A673 (cell line): Measurements from ENCODE around the gene LBHD2. TPM values are rescaled to one million over a fixed set of nuclear protein-coding genes. Genes with fewer than 3 reads are reported as not detected.
"Not testable (repeated sequence)": the region's sequence is repeated elsewhere in the genome, so short reads cannot be mapped to it uniquely, and the experiment has no call there.

Experiments
- BruUV-seq: library from RNA; stranded (reverse); fragments of 400-500 nt; replicated peaks from 2 replicates; lab custom pipeline; 2021; lab: Mats Ljungman, UMichigan
- CTCF ChIA-PET: fragments of 300-600 bp; sonication (Branson Sonifier 250); formaldehyde crosslinking; loops from one replicate; lab custom pipeline; 2022; ENCODE audit warnings: antibody characterized with exemption; lab: Charles Lee
- POLR2A ChIA-PET: fragments of 300-600 bp; sonication (Branson Sonifier 250); formaldehyde crosslinking; loops from one replicate; lab custom pipeline; 2022; ENCODE audit warnings: antibody characterized with exemption; ENCODE audit not compliant: low non-redundant PET; lab: Charles Lee
- DNase-seq: peaks from one replicate; pipeline ENCODE4 v3.0.0-alpha.2; 2015; ENCODE audit warnings: low spot score
- H3K27ac ChIP-seq: fragments of 200-600 bp; sonication (generic); 2 replicates; pipeline ENCODE4 v1.5.1; 2016; ENCODE audit warnings: mixed run types, low read depth, mild to moderate bottlenecking, mixed read lengths, antibody characterized with exemption, low read length; ENCODE audit not compliant: poor library complexity, severe bottlenecking
- H3K27me3 ChIP-seq: fragments of 200-600 bp; sonication (generic); replicated peaks from 2 replicates; pipeline ENCODE4 v1.6.1; 2017; ENCODE audit warnings: mixed run types, low read depth, mild to moderate bottlenecking, mixed read lengths, antibody characterized with exemption, low read length; ENCODE audit not compliant: insufficient read depth, poor library complexity
- H3K36me3 ChIP-seq: fragments of 200-600 bp; sonication (generic); 2 replicates; pipeline ENCODE4 v1.6.1; 2016; ENCODE audit warnings: mixed run types, mild to moderate bottlenecking, mixed read lengths, antibody characterized with exemption, low read length; ENCODE audit not compliant: insufficient read depth, poor library complexity, severe bottlenecking
- H3K4me1 ChIP-seq: fragments of 200-600 bp; sonication (generic); 2 replicates; pipeline ENCODE4 v1.6.1; 2017; ENCODE audit warnings: mixed run types, mild to moderate bottlenecking, mixed read lengths, antibody characterized with exemption, low read length; ENCODE audit not compliant: insufficient read depth, poor library complexity, severe bottlenecking
- H3K4me3 ChIP-seq: fragments of 200-600 bp; sonication (generic); 2 replicates; pipeline ENCODE4 v1.5.1; 2016; ENCODE audit warnings: low read depth, mixed run types, mild to moderate bottlenecking, mixed read lengths, low read length; ENCODE audit not compliant: poor library complexity, severe bottlenecking
- H3K9me3 ChIP-seq: fragments of 200-600 bp; sonication (generic); 2 replicates; pipeline ENCODE4 v1.6.1; 2016; ENCODE audit warnings: mixed run types, low read depth, mild to moderate bottlenecking, mixed read lengths, antibody characterized with exemption, low read length; ENCODE audit not compliant: poor library complexity, severe bottlenecking
- CTCF ChIP-seq: fragments of 300-800, 200-600 bp; sonication (generic); conservative IDR thresholded peaks from 2 replicates; pipeline ENCODE4 v1.5.1; 2017; ENCODE audit warnings: low read depth, mild to moderate bottlenecking, antibody characterized with exemption, low read length, moderate library complexity, mixed read lengths
- EZH2 ChIP-seq: fragments of 200-600 bp; sonication (generic); IDR thresholded peaks from 2 replicates; pipeline ENCODE4 v1.6.1; 2017; ENCODE audit warnings: borderline replicate concordance, low read depth, mild to moderate bottlenecking, mixed read lengths, antibody characterized with exemption, low read length; ENCODE audit not compliant: poor library complexity, severe bottlenecking
- intact Hi-C: fragments of 100-400 bp; cut with micrococcal nuclease; formaldehyde crosslinking; loops from one replicate; pipeline ENCODE4 v1.10.0; 2022; ENCODE audit not compliant: unreplicated experiment
- total RNA-seq: library from RNA; stranded (reverse); gene quantifications from 2 replicates; pipeline ENCODE4 v1.2.3, GENCODE V29; 2021

Gene LBHD2
- total RNA-seq, 1 experiment from 2014 or later, result 0.99 TPM

- H3K36me3 ChIP-seq, result peaks cover 15% of the 10 kb centered on the region
- H3K4me1 ChIP-seq, result no peaks in the 10 kb centered on the region
- no peaks in the 10 kb centered on the region for H3K27me3 ChIP-seq
- ChIA-PET POLR2A (no interaction called here), CTCF (no interaction called here)
- no peak for DNase-seq
- no peak overlapping the region for H3K4me3 ChIP-seq
- H3K27ac ChIP-seq, result peak overlapping the region; percentile 30
- BruUV-seq, result no TSS peak
- TF ChIP-seq CTCF (no peak), EZH2 (no peak)
- H3K9me3 ChIP-seq, result no peaks in the 10 kb centered on the region
- intact Hi-C loops, result no loop called here
Measured at GRCh38 chr14:103045371-103045869, 38.6 kb upstream of the LBHD2 start.

DNA sequence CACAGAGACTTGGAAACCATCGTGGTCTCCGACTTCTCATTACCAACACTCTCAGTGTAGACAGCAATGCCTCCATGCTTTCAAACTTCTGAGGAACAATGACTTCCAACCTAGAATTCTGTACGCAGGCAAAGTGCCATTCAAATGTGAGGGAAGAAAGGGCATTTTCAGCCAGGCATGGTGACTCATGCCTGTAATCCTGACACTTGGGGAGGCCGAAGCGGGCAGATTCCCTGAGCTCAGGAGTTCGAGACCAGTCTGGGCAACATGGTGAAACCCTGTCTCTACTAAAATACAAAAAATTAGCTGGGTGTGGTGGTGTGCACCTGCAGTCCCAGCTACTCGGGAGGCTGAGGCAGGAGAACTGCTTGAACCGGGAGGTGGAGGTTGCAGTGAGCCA lies 36.6 kb upstream of the LBHD2 start:
- CTCF ChIA-PET, H3K27ac ChIP-seq, H3K36me3 ChIP-seq, DNase-seq, H3K27me3 ChIP-seq, H3K4me3 ChIP-seq, POLR2A ChIA-PET, H3K9me3 ChIP-seq, BruUV-seq, intact Hi-C loops, H3K4me1 ChIP-seq: not testable (repeated sequence)

- ChIA-PET CTCF (no interaction called here), POLR2A (no interaction called here)
- Histone ChIP-seq H3K9me3 (no peaks in the 10 kb centered on the region), H3K4me1 (peaks cover 15% of the 10 kb centered on the region), H3K27ac (no peak overlapping the region), H3K4me3 (no peak overlapping the region), H3K36me3 (no peaks in the 10 kb centered on the region), H3K27me3 (no peaks in the 10 kb centered on the region)
- no TSS peak for BruUV-seq
- no peak for DNase-seq
- no peak for TF ChIP-seq EZH2
- TF ChIP-seq CTCF, result no peak
- intact Hi-C loops, result no loop called here
Measured at GRCh38 chr14:103050935-103051334, 33.1 kb upstream of the LBHD2 start.

DNA sequence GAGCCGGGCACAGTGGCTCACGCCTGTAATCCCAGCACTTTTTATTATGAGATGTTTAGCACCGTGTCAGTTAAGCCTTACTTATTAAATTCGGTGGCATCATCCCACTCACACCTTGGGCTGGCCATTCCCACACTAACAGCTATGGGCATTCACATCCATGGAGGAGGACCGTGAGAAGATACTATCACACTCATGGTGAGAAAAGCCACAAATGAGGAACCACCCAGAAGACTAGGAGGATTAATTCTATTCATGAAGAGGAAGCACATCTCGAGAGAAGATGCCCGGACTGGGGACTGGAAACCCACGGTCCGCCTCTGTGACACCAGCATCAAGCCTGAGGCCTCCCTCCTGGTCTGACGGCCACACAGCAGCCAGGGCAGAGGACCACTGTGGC lies 31.6 kb upstream of the LBHD2 start:
- no peaks in the 10 kb centered on the region for H3K9me3 ChIP-seq
- peaks cover 15% of the 10 kb centered on the region for H3K4me1 ChIP-seq
- H3K36me3 ChIP-seq, result no peaks in the 10 kb centered on the region
- intact Hi-C loops, result no loop called here
- no TSS peak for BruUV-seq
- ChIA-PET POLR2A (no interaction called here), CTCF (no interaction called here)
- no peak overlapping the region for H3K4me3 ChIP-seq
- no peaks in the 10 kb centered on the region for H3K27me3 ChIP-seq
- DNase-seq, result no peak
- no peak overlapping the region for H3K27ac ChIP-seq
- no peak for TF ChIP-seq CTCF
- no peak for TF ChIP-seq EZH2
